HG03095 (cell line): ENCODE results near the gene CLSTN1.
"Not testable (repeated sequence)": the region's sequence is repeated elsewhere in the genome, so short reads cannot be mapped to it uniquely, and the experiment has no call there.

Experiments used
- ATAC-seq: cut with Tn5 transposase; IDR thresholded peaks from one replicate; pipeline ENCODE4 v1.9.1; 2021; ENCODE audit warnings: moderate library complexity; ENCODE audit not compliant: unreplicated experiment

The CLSTN1 gene

GRCh38 chr1:9801909-9802308, 21.9 kb downstream of the CLSTN1 start:
- no peak for ATAC-seq

- ATAC-seq, result no peak
Observed at GRCh38 chr1:9798236-9799130, 25.3 kb downstream of the CLSTN1 start.

GRCh38 chr1:9797049-9797448, 26.7 kb downstream of the CLSTN1 start:
- no peak for ATAC-seq

GRCh38 chr1:9794081-9794480, 29.7 kb downstream of the CLSTN1 start:
- no peak for ATAC-seq

- no peak for ATAC-seq
Observed at GRCh38 chr1:9793291-9793690, 30.5 kb downstream of the CLSTN1 start.

- ATAC-seq, result no peak
Observed at GRCh38 chr1:9792156-9793042, 31.4 kb downstream of the CLSTN1 start.

GRCh38 chr1:9789700-9790099, 34.1 kb downstream of the CLSTN1 start:
- not testable (repeated sequence) for ATAC-seq

- ATAC-seq, result no peak
Observed at GRCh38 chr1:9787702-9788101, 36.1 kb downstream of the CLSTN1 start.

- ATAC-seq, result no peak
Observed at GRCh38 chr1:9785406-9785805, 38.4 kb downstream of the CLSTN1 start.

- no peak for ATAC-seq
Observed at GRCh38 chr1:9784508-9785133, 39.1 kb downstream of the CLSTN1 start.

- ATAC-seq, result no peak
Observed at GRCh38 chr1:9782897-9783296, 40.9 kb downstream of the CLSTN1 start.

GRCh38 chr1:9782116-9782751, 41.5 kb downstream of the CLSTN1 start:
- ATAC-seq, result no peak

- no peak for ATAC-seq
Observed at GRCh38 chr1:9780554-9781110, 43.1 kb downstream of the CLSTN1 start.

- ATAC-seq, result no peak
Observed at GRCh38 chr1:9778905-9779304, 44.9 kb downstream of the CLSTN1 start.

- ATAC-seq, result no peak
Observed at GRCh38 chr1:9776685-9777084, 47.1 kb downstream of the CLSTN1 start.

GRCh38 chr1:9774712-9775679, 48.8 kb downstream of the CLSTN1 start:
- ATAC-seq, result no peak

GRCh38 chr1:9770298-9770697, 53.5 kb downstream of the CLSTN1 start:
- ATAC-seq, result no peak

- ATAC-seq, result no peak
Observed at GRCh38 chr1:9768983-9769382, 54.8 kb downstream of the CLSTN1 start.

GRCh38 chr1:9767964-9768668, 55.6 kb downstream of the CLSTN1 start:
- no peak for ATAC-seq
